Measurements from ENCODE around the gene TRAP1. TPM values are rescaled to one million over a fixed set of nuclear protein-coding genes. Genes with fewer than 3 reads are reported as not detected.
A peak's percentile ranks its signal among the peaks of the same experiment; 100 is the strongest.
"Not testable (repeated sequence)": the region's sequence is repeated elsewhere in the genome, so short reads cannot be mapped to it uniquely, and the experiment has no call there.

Gene TRAP1
- total RNA-seq, 2 donors from 2014 or later = 33.2 to 51.1 TPM

- Histone ChIP-seq H3K9me3 (no peaks in the 10 kb centered on the region), H3K4me3 (peak within 1 kb of the TSS; percentile 95), H3K36me3 (no peaks in the 10 kb centered on the region), H3K27me3 (replicated peaks; ENCODE audit: insufficient read depth) (no peaks in the 10 kb centered on the region), H3K27ac (peak within 1 kb of the TSS; percentile 64 to 80), H3K4me1 (ENCODE audit: control insufficient read depth in 1 of 2, low read depth in 2 of 2) (peaks cover 13 to 21% of the 10 kb centered on the region in 2 donors)
- peak; percentile 86 for ATAC-seq (ENCODE audit: insufficient number of reproducible peaks, low FRiP score, low read depth)
- peak; percentile 43 for DNase-seq (ENCODE audit: low spot score)
- TF ChIP-seq, protein P1, sequence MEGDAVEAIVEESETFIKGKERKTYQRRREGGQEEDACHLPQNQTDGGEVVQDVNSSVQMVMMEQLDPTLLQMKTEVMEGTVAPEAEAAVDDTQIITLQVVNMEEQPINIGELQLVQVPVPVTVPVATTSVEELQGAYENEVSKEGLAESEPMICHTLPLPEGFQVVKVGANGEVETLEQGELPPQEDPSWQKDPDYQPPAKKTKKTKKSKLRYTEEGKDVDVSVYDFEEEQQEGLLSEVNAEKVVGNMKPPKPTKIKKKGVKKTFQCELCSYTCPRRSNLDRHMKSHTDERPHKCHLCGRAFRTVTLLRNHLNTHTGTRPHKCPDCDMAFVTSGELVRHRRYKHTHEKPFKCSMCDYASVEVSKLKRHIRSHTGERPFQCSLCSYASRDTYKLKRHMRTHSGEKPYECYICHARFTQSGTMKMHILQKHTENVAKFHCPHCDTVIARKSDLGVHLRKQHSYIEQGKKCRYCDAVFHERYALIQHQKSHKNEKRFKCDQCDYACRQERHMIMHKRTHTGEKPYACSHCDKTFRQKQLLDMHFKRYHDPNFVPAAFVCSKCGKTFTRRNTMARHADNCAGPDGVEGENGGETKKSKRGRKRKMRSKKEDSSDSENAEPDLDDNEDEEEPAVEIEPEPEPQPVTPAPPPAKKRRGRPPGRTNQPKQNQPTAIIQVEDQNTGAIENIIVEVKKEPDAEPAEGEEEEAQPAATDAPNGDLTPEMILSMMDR (IDR thresholded peaks at IDR 0.05) = no peak
These were observed 106.0 kb downstream of the TRAP1 start, which contains the start of gene SLX4 for GRCh38 chr16:3611146-3611975. SLX4 (minus strand) TSS chr16:3611606; CDS start chr16:3608964, 2,642 bp downstream.

- peak overlapping the region; percentile 95 for H3K4me3 ChIP-seq
- no peak for ATAC-seq (ENCODE audit: insufficient number of reproducible peaks, low FRiP score, low read depth)
- H3K9me3 ChIP-seq = no peaks in the 10 kb centered on the region
These were observed 106.6 kb downstream of the TRAP1 start for GRCh38 chr16:3610698-3611145.

DNA sequence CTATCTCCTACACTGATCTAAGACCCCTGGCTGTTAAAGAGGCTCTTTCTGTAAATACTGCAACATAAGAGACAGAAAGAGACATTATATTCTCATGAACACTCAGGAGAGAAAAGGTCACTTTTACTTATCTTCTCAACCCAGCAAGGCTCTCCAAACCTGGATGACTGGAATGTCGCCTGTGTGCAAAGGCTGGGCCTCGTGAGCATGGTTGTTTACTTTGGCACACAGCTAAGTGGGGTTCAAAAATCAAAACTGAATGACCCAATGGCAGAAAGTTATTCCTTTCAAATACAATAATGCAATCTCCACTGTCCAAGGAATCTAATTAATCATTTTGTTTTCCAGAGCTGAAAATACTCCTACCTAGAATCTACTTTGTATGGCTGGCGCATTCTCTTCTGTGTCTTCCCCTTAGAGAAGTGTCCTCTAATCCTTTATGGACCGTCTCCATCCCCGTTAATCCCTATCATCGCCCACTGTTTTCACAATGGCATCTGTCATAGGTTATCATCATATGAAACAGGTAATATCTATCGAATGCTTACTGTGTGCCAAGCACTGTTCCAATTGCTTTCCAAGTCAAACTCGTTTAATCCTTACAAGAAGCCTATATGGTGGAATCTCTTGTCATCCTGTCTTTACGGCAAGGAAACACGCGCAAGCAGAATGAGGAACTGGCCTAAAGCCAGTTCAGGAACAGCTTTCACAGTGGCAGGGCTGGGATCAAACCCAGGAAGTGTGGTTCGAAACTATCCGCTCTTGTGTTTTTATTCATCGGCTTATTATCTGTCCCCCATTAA, 107.2 kb downstream of the TRAP1 start:
- H3K27ac ChIP-seq = no peak overlapping the region
- H3K4me3 ChIP-seq = peak overlapping the region; percentile 95
- peaks cover 4% of the 10 kb centered on the region for H3K36me3 ChIP-seq
- H3K4me1 ChIP-seq (ENCODE audit: control insufficient read depth in 1 of 2, low read depth in 2 of 2) = peaks cover 13 to 21% of the 10 kb centered on the region in 2 donors
- ATAC-seq (ENCODE audit: insufficient number of reproducible peaks, low FRiP score, low read depth) (no peak), DNase-seq (ENCODE audit: low spot score) (no peak)
- TF ChIP-seq, protein P1 (IDR thresholded peaks at IDR 0.05) = no peak
- no peaks in the 10 kb centered on the region for H3K9me3 ChIP-seq
- H3K27me3 ChIP-seq (replicated peaks; ENCODE audit: insufficient read depth) = no peaks in the 10 kb centered on the region

More at GRCh38 chr16:3610698-3611145, 106.6 kb downstream of the TRAP1 start:
- Histone ChIP-seq H3K36me3 (peaks cover 4% of the 10 kb centered on the region), H3K4me1 (ENCODE audit: control insufficient read depth in 1 of 2, low read depth in 2 of 2) (peaks cover 13 to 21% of the 10 kb centered on the region in 2 donors), H3K27ac (peak overlapping the region; percentile 62 to 80), H3K27me3 (replicated peaks; ENCODE audit: insufficient read depth) (no peaks in the 10 kb centered on the region)
- TF ChIP-seq, protein P1 (IDR thresholded peaks at IDR 0.05) = no peak
- no peak for DNase-seq (ENCODE audit: low spot score)

DNA sequence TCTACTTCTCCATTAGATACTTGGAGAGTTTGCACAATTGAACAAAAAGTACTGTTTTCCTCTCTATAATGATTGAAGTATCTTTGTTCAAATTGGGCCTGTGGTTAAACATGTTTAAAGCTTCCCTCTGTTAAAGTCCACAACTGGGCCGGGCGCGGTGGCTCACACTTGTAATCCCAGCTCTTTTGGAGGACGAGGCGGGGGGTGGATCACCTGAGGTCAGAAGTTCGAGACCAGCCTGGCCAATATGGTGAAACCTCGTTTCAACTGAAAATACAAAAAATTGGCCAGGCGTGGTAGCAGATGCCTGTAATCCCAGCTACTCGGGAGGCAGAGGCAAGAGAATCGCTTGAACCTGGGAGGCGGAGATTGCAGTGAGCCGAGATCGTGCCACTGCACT, 108.3 kb downstream of the TRAP1 start:
- not testable (repeated sequence) for H3K27ac ChIP-seq; H3K36me3 ChIP-seq; H3K9me3 ChIP-seq; DNase-seq (ENCODE audit: low spot score); H3K27me3 ChIP-seq (replicated peaks; ENCODE audit: insufficient read depth); ATAC-seq (ENCODE audit: insufficient number of reproducible peaks, low FRiP score, low read depth); H3K4me3 ChIP-seq
- peaks cover 13 to 21% of the 10 kb centered on the region in 2 donors for H3K4me1 ChIP-seq (ENCODE audit: control insufficient read depth in 1 of 2, low read depth in 2 of 2)

- Histone ChIP-seq H3K4me3 (no peak overlapping the region), H3K9me3 (no peaks in the 10 kb centered on the region), H3K27me3 (replicated peaks; ENCODE audit: insufficient read depth) (no peaks in the 10 kb centered on the region), H3K4me1 (ENCODE audit: control insufficient read depth in 1 of 2, low read depth in 2 of 2) (peaks cover 13 to 21% of the 10 kb centered on the region in 2 donors), H3K36me3 (peaks cover 9% of the 10 kb centered on the region), H3K27ac (no peak overlapping the region)
- TF ChIP-seq, protein P1 (IDR thresholded peaks at IDR 0.05) = no peak
- no peak for ATAC-seq (ENCODE audit: insufficient number of reproducible peaks, low FRiP score, low read depth)
- DNase-seq (ENCODE audit: low spot score) = no peak
These were observed 109.3 kb downstream of the TRAP1 start for GRCh38 chr16:3608069-3608468.

Other genes starting within 250 kb of the TRAP1 start
- gene C16orf90, start 222.0 kb downstream of the TRAP1 start, total RNA-seq = not detected
- 10 to 100 TPM; 23.4 to 25.0 TPM for gene CLUAP1, start 216.5 kb downstream of the TRAP1 start, total RNA-seq
- gene NLRC3, start 140.1 kb downstream of the TRAP1 start, total RNA-seq = 1 to 10 TPM; 2.5 to 3.7 TPM
- 1 to 10 TPM; 6.9 to 7.8 TPM for gene SLX4, start 105.9 kb downstream of the TRAP1 start, total RNA-seq
- gene DNASE1, start 62.8 kb downstream of the TRAP1 start, total RNA-seq = 10 to 100 TPM; 17.4 to 22.9 TPM
- gene CREBBP, start 163.2 kb upstream of the TRAP1 start, total RNA-seq = 100 to 1,000 TPM in 1 of 2 donors, 10 to 100 TPM in 1; 65.0 to 103 TPM